NCI-H1048 (cell line): ENCODE data around the gene DUOX2.
"Not testable (repeated sequence)": the region's sequence is repeated elsewhere in the genome, so short reads cannot be mapped to it uniquely, and the experiment has no call there.

ENCODE experiments used
- DNase-seq: peaks from one replicate; lab custom pipeline; 2025; lab: John Stamatoyannopoulos, UW

The DUOX2 gene

GRCh38 chr15:45138814-45139765, 25.1 kb upstream of the DUOX2 start:
- DNase-seq = no peak

GRCh38 chr15:45137703-45138102, 23.7 kb upstream of the DUOX2 start:
- DNase-seq = no peak

GRCh38 chr15:45136378-45136764, 22.4 kb upstream of the DUOX2 start:
- no peak for DNase-seq

- not testable (repeated sequence) for DNase-seq
These were observed 21.9 kb upstream of the DUOX2 start for GRCh38 chr15:45135705-45136377.

GRCh38 chr15:45134682-45135604, 21.0 kb upstream of the DUOX2 start:
- DNase-seq = no peak

- DNase-seq = no peak
These were observed 20.1 kb upstream of the DUOX2 start for GRCh38 chr15:45134046-45134445.

- no peak for DNase-seq
These were observed 19.6 kb upstream of the DUOX2 start for GRCh38 chr15:45133561-45133920.

- no peak for DNase-seq
These were observed 19.0 kb upstream of the DUOX2 start for GRCh38 chr15:45132844-45133560.

- no peak for DNase-seq
These were observed 17.5 kb upstream of the DUOX2 start for GRCh38 chr15:45131510-45131909.

- DNase-seq = no peak
These were observed 16.5 kb upstream of the DUOX2 start for GRCh38 chr15:45130291-45131000.

GRCh38 chr15:45129651-45130129, 15.7 kb upstream of the DUOX2 start, which contains the start of the genes DUOX1 and DUOXA1:
DUOX1 (plus strand) TSS chr15:45129994; CDS start chr15:45131967, 1,973 bp downstream.
DUOXA1 (minus strand) TSS chr15:45129879; CDS start chr15:45123014, 6,865 bp downstream.
- DNase-seq = no peak

- DNase-seq = no peak
These were observed 15.1 kb upstream of the DUOX2 start for GRCh38 chr15:45128971-45129639.

- no peak for DNase-seq
These were observed 12.7 kb upstream of the DUOX2 start for GRCh38 chr15:45126535-45127158.

GRCh38 chr15:45123397-45123796, 9.4 kb upstream of the DUOX2 start:
- DNase-seq = no peak

GRCh38 chr15:45122719-45123118, 8.7 kb upstream of the DUOX2 start:
- no peak for DNase-seq

- DNase-seq = no peak
These were observed 7.9 kb upstream of the DUOX2 start for GRCh38 chr15:45121706-45122417.

GRCh38 chr15:45121020-45121419, 7.0 kb upstream of the DUOX2 start:
- no peak for DNase-seq

GRCh38 chr15:45120081-45120972, 6.4 kb upstream of the DUOX2 start:
- DNase-seq = no peak
